Kidney epithelial cell (primary cell): ENCODE measurements around the gene GJD4. TPM values are rescaled to one million over a fixed set of nuclear protein-coding genes. Genes with fewer than 3 reads are reported as not detected.

Source experiments
- DNase-seq: peaks from one replicate; pipeline ENCODE4 v3.0.0-alpha.2; 2010; ENCODE audit warnings: low read depth
- H3K27me3 ChIP-seq: 2 replicates; pipeline ENCODE4 v1.6.0; 2011; ENCODE audit warnings: low read length; ENCODE audit not compliant: control insufficient read depth, insufficient read depth
- H3K36me3 ChIP-seq: 2 replicates; pipeline ENCODE4 v1.5.1; 2011; ENCODE audit warnings: low read length; ENCODE audit not compliant: control insufficient read depth, insufficient read depth
- H3K4me3 ChIP-seq: 2 replicates; pipeline ENCODE4 v1.5.1; 2011; ENCODE audit warnings: low read depth, mild to moderate bottlenecking, control low read depth, low read length
- CTCF ChIP-seq: IDR thresholded peaks from 2 replicates; pipeline ENCODE4 v1.5.1; 2011; ENCODE audit warnings: mild to moderate bottlenecking, moderate library complexity, low read length, control low read depth, inconsistent platforms; ENCODE audit not compliant: insufficient read depth, poor library complexity, severe bottlenecking
- total RNA-seq: library from RNA; depleted of rRNA; stranded (reverse); fragments of >200 nt; gene quantifications from 2 replicates; pipeline ENCODE4 v1.2.3, GENCODE V29; 2015

The GJD4 gene
- total RNA-seq, 1 donor from 2014 or later: not detected

- DNase-seq: no peak
- Histone ChIP-seq H3K36me3 (no peaks in the 10 kb centered on the region), H3K27me3 (no peaks in the 10 kb centered on the region), H3K4me3 (no peak overlapping the region)
- TF ChIP-seq CTCF: no peak
Measured at GRCh38 chr10:35562427-35562826, 42.7 kb upstream of the GJD4 start.

GRCh38 chr10:35563261-35563891, 41.8 kb upstream of the GJD4 start:
- DNase-seq: no peak
- TF ChIP-seq CTCF: peak; percentile 100
- Histone ChIP-seq H3K4me3 (no peak overlapping the region), H3K27me3 (no peaks in the 10 kb centered on the region), H3K36me3 (no peaks in the 10 kb centered on the region)

- Histone ChIP-seq H3K4me3 (no peak overlapping the region), H3K27me3 (no peaks in the 10 kb centered on the region), H3K36me3 (no peaks in the 10 kb centered on the region)
- no peak for DNase-seq
- TF ChIP-seq CTCF: no peak
Measured at GRCh38 chr10:35564341-35564968, 40.7 kb upstream of the GJD4 start.

GRCh38 chr10:35565602-35566081, 39.5 kb upstream of the GJD4 start:
- Histone ChIP-seq H3K27me3 (no peaks in the 10 kb centered on the region), H3K4me3 (no peak overlapping the region), H3K36me3 (no peaks in the 10 kb centered on the region)
- DNase-seq: no peak
- no peak for TF ChIP-seq CTCF

GRCh38 chr10:35567951-35568350, 37.2 kb upstream of the GJD4 start:
- DNase-seq: no peak
- Histone ChIP-seq H3K4me3 (no peak overlapping the region), H3K27me3 (no peaks in the 10 kb centered on the region), H3K36me3 (no peaks in the 10 kb centered on the region)
- no peak for TF ChIP-seq CTCF
